Neural cell (in vitro differentiated cells): Measurements from ENCODE around the gene UHRF1. TPM values are rescaled to one million over a fixed set of nuclear protein-coding genes. Genes with fewer than 3 reads are reported as not detected.

Source experiments
- H2AFZ ChIP-seq: fragments of 200-600, 300-800 bp; sonication (generic), shearing (Covaris generic); 2 replicates; pipeline ENCODE4 v1.6.0; 2014; ENCODE audit warnings: low read depth, mild to moderate bottlenecking, antibody characterized with exemption, low read length, moderate library complexity
- H3F3A ChIP-seq: fragments of 200-600 bp; shearing (Covaris generic); 2 replicates; pipeline ENCODE4 v1.6.1; 2016; ENCODE audit warnings: mild to moderate bottlenecking, moderate library complexity, mixed read lengths, antibody characterized with exemption, low read length; ENCODE audit not compliant: insufficient read depth, poor library complexity, severe bottlenecking
- H3K27ac ChIP-seq: fragments of 200-600, 300-800 bp; sonication (generic), shearing (Covaris generic); 2 replicates; pipeline ENCODE4 v1.5.1; 2014; ENCODE audit warnings: mild to moderate bottlenecking, low read length, moderate library complexity
- H3K27me3 ChIP-seq: fragments of 300-800, 200-600 bp; sonication (generic), shearing (Covaris generic); 2 replicates; pipeline ENCODE4 v1.6.0; 2014; ENCODE audit warnings: mild to moderate bottlenecking, low read depth, low read length, moderate library complexity; ENCODE audit not compliant: insufficient read depth
- H3K36me3 ChIP-seq: fragments of 300-800, 200-600 bp; sonication (generic), shearing (Covaris generic); 2 replicates; pipeline ENCODE4 v1.5.1; 2014; ENCODE audit warnings: mild to moderate bottlenecking, antibody characterized with exemption, low read length, moderate library complexity; ENCODE audit not compliant: insufficient read depth
- H3K4me2 ChIP-seq: fragments of 300-800, 200-600 bp; sonication (generic), shearing (Covaris generic); 2 replicates; pipeline ENCODE4 v1.6.0; 2014; ENCODE audit warnings: mild to moderate bottlenecking, low read length
- H3K4me3 ChIP-seq: fragments of 300-800, 200-600 bp; sonication (generic), shearing (Covaris generic); 2 replicates; pipeline ENCODE4 v1.5.1; 2014; ENCODE audit warnings: mild to moderate bottlenecking, low read length, moderate library complexity
- H3K79me2 ChIP-seq: fragments of 200-600 bp; shearing (Covaris generic); replicated peaks from 2 replicates; pipeline ENCODE4 v1.6.0; 2014; ENCODE audit warnings: mild to moderate bottlenecking, low read length, moderate library complexity; ENCODE audit not compliant: insufficient read depth
- H3K9ac ChIP-seq: fragments of 300-800, 200-600 bp; sonication (generic), shearing (Covaris generic); 2 replicates; pipeline ENCODE4 v1.6.1; 2016; ENCODE audit warnings: mild to moderate bottlenecking, low read length, mixed read lengths
- H3K9me2 ChIP-seq: fragments of 200-600 bp; shearing (Covaris generic); 2 replicates; pipeline ENCODE4 v1.6.1; 2016; ENCODE audit warnings: mild to moderate bottlenecking, low read length, mixed read lengths; ENCODE audit not compliant: insufficient read depth
- H3K9me3 ChIP-seq: fragments of 200-600, 300-800 bp; sonication (generic), shearing (Covaris generic); 2 replicates; pipeline ENCODE4 v1.6.1; 2016; ENCODE audit warnings: mild to moderate bottlenecking, mixed run types, low read length, moderate library complexity, mixed read lengths
- H4K20me1 ChIP-seq: fragments of 200-600 bp; shearing (Covaris generic); 2 replicates; pipeline ENCODE4 v1.6.1; 2016; ENCODE audit warnings: mild to moderate bottlenecking, mixed run types; ENCODE audit not compliant: insufficient read depth
- EP300 ChIP-seq: fragments of 450-650 bp; conservative IDR thresholded peaks from 2 replicates; pipeline ENCODE4 v1.6.1; 2014; ENCODE audit warnings: antibody characterized with exemption, mild to moderate bottlenecking, moderate library complexity; ENCODE audit not compliant: poor library complexity, severe bottlenecking
- EZH2 ChIP-seq: fragments of 200-600, 300-800 bp; shearing (Covaris generic), sonication (generic); IDR thresholded peaks from 2 replicates; pipeline ENCODE4 v1.6.1; 2014; ENCODE audit warnings: antibody characterized with exemption, low read length, borderline replicate concordance, mild to moderate bottlenecking; ENCODE audit not compliant: insufficient read depth, poor library complexity, severe bottlenecking
- MXI1 ChIP-seq: fragments of 450-650 bp; conservative IDR thresholded peaks from 2 replicates; pipeline ENCODE4 v1.6.1; 2014; ENCODE audit warnings: antibody characterized with exemption, mild to moderate bottlenecking; ENCODE audit not compliant: poor library complexity, severe bottlenecking
- POLR2AphosphoS5 ChIP-seq: IDR thresholded peaks from 2 replicates; pipeline ENCODE4 v1.6.1; 2012
- RAD21 ChIP-seq: fragments of 450-650 bp; conservative IDR thresholded peaks from 2 replicates; pipeline ENCODE4 v1.6.1; 2014; ENCODE audit warnings: antibody characterized with exemption, mild to moderate bottlenecking, moderate library complexity
- SMC3 ChIP-seq: fragments of 450-650 bp; conservative IDR thresholded peaks from 2 replicates; pipeline ENCODE4 v1.6.1; 2014; ENCODE audit warnings: antibody characterized with exemption, mild to moderate bottlenecking, moderate library complexity; ENCODE audit not compliant: poor library complexity
- TAF1 ChIP-seq: IDR thresholded peaks from 2 replicates; pipeline ENCODE4 v1.6.1; 2012; ENCODE audit warnings: low read depth
- polyA plus RNA-seq: library from polyadenylated mRNA; depleted of rRNA; stranded (reverse); fragments of >200 nt; gene quantifications from 2 replicates; pipeline ENCODE4 v1.2.3, GENCODE V29; 2014
- TF ChIP-seq, protein P1 (sequence below): IDR thresholded peaks from 2 replicates; pipeline ENCODE4 v1.6.1; 2012; ENCODE audit warnings: borderline replicate concordance
- TF ChIP-seq, protein P2 (sequence below): fragments of 450-650 bp; IDR thresholded peaks from 2 replicates; pipeline ENCODE4 v1.5.1; 2014; ENCODE audit warnings: antibody characterized with exemption, mild to moderate bottlenecking, moderate library complexity; ENCODE audit not compliant: poor library complexity, severe bottlenecking

The UHRF1 gene
- polyA plus RNA-seq, 1 donor from 2014 or later, result 3.0 TPM

DNA sequence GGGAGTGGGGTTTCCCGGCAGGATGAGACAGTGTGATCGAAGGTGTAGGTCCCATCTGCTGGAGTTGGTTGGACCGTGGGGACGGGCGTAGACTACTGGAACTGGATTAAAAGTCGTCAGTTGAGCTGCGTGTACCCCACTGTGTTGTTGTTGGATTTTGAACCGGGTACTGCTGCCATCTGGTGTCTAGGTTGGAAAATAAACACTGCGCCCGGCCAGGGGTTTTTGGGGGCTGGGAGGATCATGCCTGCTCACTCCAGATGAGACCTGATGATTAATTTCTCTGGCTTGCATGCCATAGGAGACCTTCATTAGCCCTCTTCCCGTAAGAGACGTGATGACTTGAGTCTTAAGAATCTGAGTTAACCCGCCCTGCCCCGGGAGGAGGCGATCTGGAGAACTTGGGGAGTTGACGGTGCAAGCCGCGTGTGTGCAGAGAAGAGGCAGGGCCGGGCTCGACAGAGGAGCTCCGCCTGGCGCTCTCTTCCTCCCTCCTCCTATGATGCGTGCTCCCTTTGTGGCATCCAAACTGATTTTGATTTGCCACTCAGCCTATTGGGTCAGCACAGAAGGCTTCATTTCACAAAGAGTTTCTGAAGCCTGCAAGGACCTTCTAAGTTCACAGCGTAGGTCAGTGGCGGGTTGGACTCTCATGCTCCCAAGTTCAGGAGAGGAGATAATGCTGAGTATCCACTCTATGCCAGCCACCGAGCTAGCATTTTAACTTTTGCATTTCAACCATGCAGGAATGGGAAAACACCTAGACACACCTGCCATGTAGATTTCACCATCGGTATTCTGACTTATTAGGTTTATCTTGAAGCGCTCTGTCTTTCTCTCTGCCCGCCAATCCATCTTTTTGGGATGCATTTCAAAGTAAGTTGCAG, 2.7 kb downstream of the UHRF1 start:
- Histone ChIP-seq H3K4me3 (no peak overlapping the region), H3F3A (no peaks in the 10 kb centered on the region), H3K9ac (no peak overlapping the region), H2AFZ (no peak overlapping the region), H3K9me2 (no peaks in the 10 kb centered on the region), H3K79me2 (peaks cover 24% of the 10 kb centered on the region), H4K20me1 (no peaks in the 10 kb centered on the region), H3K9me3 (no peaks in the 10 kb centered on the region), H3K27ac (no peak overlapping the region), H3K36me3 (no peaks in the 10 kb centered on the region), H3K4me2 (no peak overlapping the region), H3K27me3 (peaks cover 2% of the 10 kb centered on the region)
- peak; percentile 53 for TF ChIP-seq SMC3
- TF ChIP-seq, protein P1, sequence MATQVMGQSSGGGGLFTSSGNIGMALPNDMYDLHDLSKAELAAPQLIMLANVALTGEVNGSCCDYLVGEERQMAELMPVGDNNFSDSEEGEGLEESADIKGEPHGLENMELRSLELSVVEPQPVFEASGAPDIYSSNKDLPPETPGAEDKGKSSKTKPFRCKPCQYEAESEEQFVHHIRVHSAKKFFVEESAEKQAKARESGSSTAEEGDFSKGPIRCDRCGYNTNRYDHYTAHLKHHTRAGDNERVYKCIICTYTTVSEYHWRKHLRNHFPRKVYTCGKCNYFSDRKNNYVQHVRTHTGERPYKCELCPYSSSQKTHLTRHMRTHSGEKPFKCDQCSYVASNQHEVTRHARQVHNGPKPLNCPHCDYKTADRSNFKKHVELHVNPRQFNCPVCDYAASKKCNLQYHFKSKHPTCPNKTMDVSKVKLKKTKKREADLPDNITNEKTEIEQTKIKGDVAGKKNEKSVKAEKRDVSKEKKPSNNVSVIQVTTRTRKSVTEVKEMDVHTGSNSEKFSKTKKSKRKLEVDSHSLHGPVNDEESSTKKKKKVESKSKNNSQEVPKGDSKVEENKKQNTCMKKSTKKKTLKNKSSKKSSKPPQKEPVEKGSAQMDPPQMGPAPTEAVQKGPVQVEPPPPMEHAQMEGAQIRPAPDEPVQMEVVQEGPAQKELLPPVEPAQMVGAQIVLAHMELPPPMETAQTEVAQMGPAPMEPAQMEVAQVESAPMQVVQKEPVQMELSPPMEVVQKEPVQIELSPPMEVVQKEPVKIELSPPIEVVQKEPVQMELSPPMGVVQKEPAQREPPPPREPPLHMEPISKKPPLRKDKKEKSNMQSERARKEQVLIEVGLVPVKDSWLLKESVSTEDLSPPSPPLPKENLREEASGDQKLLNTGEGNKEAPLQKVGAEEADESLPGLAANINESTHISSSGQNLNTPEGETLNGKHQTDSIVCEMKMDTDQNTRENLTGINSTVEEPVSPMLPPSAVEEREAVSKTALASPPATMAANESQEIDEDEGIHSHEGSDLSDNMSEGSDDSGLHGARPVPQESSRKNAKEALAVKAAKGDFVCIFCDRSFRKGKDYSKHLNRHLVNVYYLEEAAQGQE, result no peak
- no peak for TF ChIP-seq EP300
- no peak for TF ChIP-seq MXI1
- peak; percentile 35 for TF ChIP-seq RAD21
- TF ChIP-seq POLR2AphosphoS5, result no peak
- TF ChIP-seq TAF1, result no peak
- TF ChIP-seq, protein P2, sequence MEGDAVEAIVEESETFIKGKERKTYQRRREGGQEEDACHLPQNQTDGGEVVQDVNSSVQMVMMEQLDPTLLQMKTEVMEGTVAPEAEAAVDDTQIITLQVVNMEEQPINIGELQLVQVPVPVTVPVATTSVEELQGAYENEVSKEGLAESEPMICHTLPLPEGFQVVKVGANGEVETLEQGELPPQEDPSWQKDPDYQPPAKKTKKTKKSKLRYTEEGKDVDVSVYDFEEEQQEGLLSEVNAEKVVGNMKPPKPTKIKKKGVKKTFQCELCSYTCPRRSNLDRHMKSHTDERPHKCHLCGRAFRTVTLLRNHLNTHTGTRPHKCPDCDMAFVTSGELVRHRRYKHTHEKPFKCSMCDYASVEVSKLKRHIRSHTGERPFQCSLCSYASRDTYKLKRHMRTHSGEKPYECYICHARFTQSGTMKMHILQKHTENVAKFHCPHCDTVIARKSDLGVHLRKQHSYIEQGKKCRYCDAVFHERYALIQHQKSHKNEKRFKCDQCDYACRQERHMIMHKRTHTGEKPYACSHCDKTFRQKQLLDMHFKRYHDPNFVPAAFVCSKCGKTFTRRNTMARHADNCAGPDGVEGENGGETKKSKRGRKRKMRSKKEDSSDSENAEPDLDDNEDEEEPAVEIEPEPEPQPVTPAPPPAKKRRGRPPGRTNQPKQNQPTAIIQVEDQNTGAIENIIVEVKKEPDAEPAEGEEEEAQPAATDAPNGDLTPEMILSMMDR, result peak; percentile 56
- TF ChIP-seq EZH2, result no peak

DNA sequence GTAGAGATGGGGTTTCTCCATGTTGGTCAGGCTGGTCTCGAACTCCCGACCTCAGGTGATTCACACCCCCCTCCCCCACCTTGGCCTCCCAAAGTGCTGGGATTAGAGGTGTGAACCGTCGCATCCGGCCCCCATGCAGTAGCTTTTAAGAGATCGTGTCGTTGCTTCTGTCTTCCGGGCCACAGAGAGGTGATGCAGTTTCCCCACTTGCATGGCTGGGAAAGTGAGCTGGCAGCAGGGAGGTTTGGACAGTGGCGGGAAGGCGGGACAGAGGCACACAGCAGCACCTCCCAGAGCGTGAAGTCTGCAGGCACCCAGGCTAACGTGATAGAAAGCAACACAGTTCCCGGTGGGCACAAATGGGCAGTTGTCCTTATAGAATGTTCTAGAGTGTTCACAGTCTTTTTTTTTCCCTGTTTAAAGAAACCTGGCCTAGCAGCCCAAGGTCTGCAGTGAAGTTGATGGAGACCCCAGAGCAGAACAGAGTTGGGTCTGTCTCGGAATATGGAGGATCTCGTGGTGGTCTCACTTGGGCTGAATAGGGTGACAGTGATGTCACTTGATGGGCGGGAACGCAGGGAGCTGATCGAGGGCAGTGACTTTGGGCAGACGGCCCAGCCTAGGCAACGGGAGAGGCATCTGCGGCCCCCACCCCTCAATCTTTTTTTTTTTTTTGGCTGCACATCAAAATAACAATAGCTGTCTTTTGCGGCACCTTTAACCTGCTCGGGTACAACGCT, 4.9 kb downstream of the UHRF1 start:
- no peaks in the 10 kb centered on the region for H3K9me3 ChIP-seq
- peaks cover 24% of the 10 kb centered on the region for H3K79me2 ChIP-seq
- no peak for TF ChIP-seq MXI1
- no peak for TF ChIP-seq POLR2AphosphoS5
- TF ChIP-seq RAD21, result no peak
- TF ChIP-seq EZH2, result no peak
- TF ChIP-seq TAF1, result no peak
- TF ChIP-seq EP300, result no peak
- TF ChIP-seq, protein P2, result no peak
- TF ChIP-seq, protein P1, result no peak
- no peak for TF ChIP-seq SMC3
- H3K36me3 ChIP-seq, result no peaks in the 10 kb centered on the region
- no peaks in the 10 kb centered on the region for H3K9me2 ChIP-seq
- no peak overlapping the region for H3K4me3 ChIP-seq
- no peak overlapping the region for H3K9ac ChIP-seq
- no peaks in the 10 kb centered on the region for H4K20me1 ChIP-seq
- no peaks in the 10 kb centered on the region for H3K27me3 ChIP-seq
- H2AFZ ChIP-seq, result no peak overlapping the region
- no peak overlapping the region for H3K27ac ChIP-seq
- H3K4me2 ChIP-seq, result no peak overlapping the region
- H3F3A ChIP-seq, result no peaks in the 10 kb centered on the region
